HG03097 (cell line): Measurements from ENCODE around the gene FBXL5.

Experiments used
- ATAC-seq: cut with Tn5 transposase; IDR thresholded peaks from one replicate; pipeline ENCODE4 v1.9.1; 2021; ENCODE audit not compliant: unreplicated experiment, low FRiP score

FBXL5 gene

GRCh38 chr4:15655223-15656037 lies at the start of gene FBXL5:
FBXL5 (minus strand) TSS chr4:15655357; CDS start chr4:15655287, 70 bp downstream.
- peak; percentile 64 for ATAC-seq

- no peak for ATAC-seq
Measured at GRCh38 chr4:15704129-15704528, 49.0 kb upstream of the FBXL5 start.

- ATAC-seq = no peak
Measured at GRCh38 chr4:15703439-15703838, 48.3 kb upstream of the FBXL5 start.

- ATAC-seq = no peak
Measured at GRCh38 chr4:15702941-15703403, 47.8 kb upstream of the FBXL5 start, which contains the start of gene BST1. BST1 (plus strand) TSS chr4:15703065; CDS start chr4:15703145, 80 bp downstream.

- ATAC-seq = no peak
Measured at GRCh38 chr4:15696866-15697265, 41.7 kb upstream of the FBXL5 start.

- ATAC-seq = no peak
Measured at GRCh38 chr4:15695729-15696128, 40.6 kb upstream of the FBXL5 start.

- ATAC-seq = no peak
Measured at GRCh38 chr4:15695240-15695699, 40.1 kb upstream of the FBXL5 start.

GRCh38 chr4:15694431-15694830 lies 39.3 kb upstream of the FBXL5 start:
- ATAC-seq = no peak

- no peak for ATAC-seq
Measured at GRCh38 chr4:15692602-15693001, 37.4 kb upstream of the FBXL5 start.

- ATAC-seq = no peak
Measured at GRCh38 chr4:15691346-15692135, 36.4 kb upstream of the FBXL5 start.

- ATAC-seq = no peak
Measured at GRCh38 chr4:15690020-15690809, 35.1 kb upstream of the FBXL5 start.

GRCh38 chr4:15689540-15689939 lies 34.4 kb upstream of the FBXL5 start:
- no peak for ATAC-seq

GRCh38 chr4:15688051-15688450 lies 32.9 kb upstream of the FBXL5 start:
- ATAC-seq = no peak

GRCh38 chr4:15684498-15684897 lies 29.3 kb upstream of the FBXL5 start:
- ATAC-seq = no peak

- ATAC-seq = no peak
Measured at GRCh38 chr4:15683143-15683495, 28.0 kb upstream of the FBXL5 start.

GRCh38 chr4:15682242-15683142 lies 27.3 kb upstream of the FBXL5 start:
- ATAC-seq = no peak

GRCh38 chr4:15681372-15682241 lies 26.4 kb upstream of the FBXL5 start, which contains the start of gene FAM200B:
FAM200B (plus strand) TSS chr4:15681827; CDS start chr4:15686978, 5,151 bp downstream.
- ATAC-seq = peak; percentile 94

- no peak for ATAC-seq
Measured at GRCh38 chr4:15681067-15681371, 25.9 kb upstream of the FBXL5 start.

GRCh38 chr4:15677507-15677988 lies 22.4 kb upstream of the FBXL5 start:
- no peak for ATAC-seq
